Neural cell (in vitro differentiated cells): Measurements from ENCODE around the gene BBS4.

ENCODE experiments used
- CTCF ChIP-seq: fragments of 450-650 bp; IDR thresholded peaks from 2 replicates; pipeline ENCODE4 v1.5.1; 2014; ENCODE audit warnings: antibody characterized with exemption, mild to moderate bottlenecking, moderate library complexity; ENCODE audit not compliant: poor library complexity, severe bottlenecking
- EP300 ChIP-seq: fragments of 450-650 bp; conservative IDR thresholded peaks from 2 replicates; pipeline ENCODE4 v1.6.1; 2014; ENCODE audit warnings: antibody characterized with exemption, mild to moderate bottlenecking, moderate library complexity; ENCODE audit not compliant: poor library complexity, severe bottlenecking
- POLR2AphosphoS5 ChIP-seq: IDR thresholded peaks from 2 replicates; pipeline ENCODE4 v1.6.1; 2012
- RAD21 ChIP-seq: fragments of 450-650 bp; conservative IDR thresholded peaks from 2 replicates; pipeline ENCODE4 v1.6.1; 2014; ENCODE audit warnings: antibody characterized with exemption, mild to moderate bottlenecking, moderate library complexity
- TAF1 ChIP-seq: IDR thresholded peaks from 2 replicates; pipeline ENCODE4 v1.6.1; 2012; ENCODE audit warnings: low read depth

GRCh38 chr15:72751751-72752455 is 65.9 kb downstream of the BBS4 start:
- no peak for TF ChIP-seq CTCF
- TF ChIP-seq EP300, result no peak
- TF ChIP-seq TAF1, result no peak
- TF ChIP-seq POLR2AphosphoS5, result no peak
- TF ChIP-seq RAD21, result no peak
